SK-N-MC (cell line): ENCODE measurements around the gene SLC39A2.

Experiments used
- FOXP2 ChIP-seq: optimal IDR thresholded peaks from 2 replicates; pipeline ENCODE3; 2011; ENCODE audit warnings: mild to moderate bottlenecking, moderate library complexity; ENCODE audit not compliant: insufficient read depth; ENCODE audit errors: extremely low read length, control extremely low read depth
- POLR2AphosphoS5 ChIP-seq: IDR thresholded peaks from 2 replicates; pipeline ENCODE4 v1.6.1; 2012; ENCODE audit warnings: mild to moderate bottlenecking, low read depth, low read length, borderline replicate concordance

DNA sequence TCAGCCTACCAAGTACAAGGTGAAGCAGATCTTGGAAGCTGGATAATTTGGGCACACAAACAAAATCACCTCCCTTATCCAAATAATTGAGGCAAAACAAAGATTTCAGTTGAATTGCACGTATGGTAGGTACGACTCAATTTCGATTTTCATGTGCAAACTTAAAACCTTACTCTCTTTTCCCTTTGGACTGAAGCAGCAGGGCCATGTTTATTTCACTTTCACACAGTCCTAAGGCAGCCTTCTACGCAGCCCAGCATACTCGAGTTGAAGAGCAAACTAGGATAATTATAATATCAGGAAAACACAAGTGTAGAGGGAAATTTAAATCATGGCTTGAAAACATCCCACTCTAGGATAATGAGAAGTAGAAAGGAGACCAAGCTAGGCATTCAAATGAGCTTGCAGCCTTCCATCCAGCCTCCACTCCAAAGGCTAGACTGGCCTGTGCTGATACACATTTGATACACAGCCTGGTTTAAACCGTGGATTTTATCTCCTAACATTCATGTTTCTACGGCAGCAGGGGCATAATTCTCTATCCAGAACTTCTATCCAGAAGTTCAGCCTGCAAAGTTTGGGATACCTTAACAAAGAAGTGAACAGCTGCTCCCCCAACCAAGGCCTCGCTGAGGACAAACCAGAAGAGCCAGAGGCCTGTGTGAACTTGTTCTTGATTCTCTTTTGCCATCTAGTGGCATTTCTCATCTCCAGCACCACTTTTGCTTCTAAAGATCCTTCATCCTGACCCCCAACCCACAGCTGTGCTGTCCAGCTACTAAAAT, 40.7 kb downstream of the SLC39A2 start:
- no peak for TF ChIP-seq POLR2AphosphoS5
- no peak for TF ChIP-seq FOXP2
